Bronchus fibroblast of lung (primary cell): ENCODE results near the gene MMP23B. TPM values are rescaled to one million over a fixed set of nuclear protein-coding genes. Genes with fewer than 3 reads are reported as not detected.

Experiments used
- total RNA-seq: library from RNA; depleted of rRNA; stranded (reverse); fragments of >200 nt; gene quantifications from 2 replicates; pipeline ENCODE4 v1.2.3, GENCODE V29; 2015

Gene MMP23B
- total RNA-seq: 10.3 and 10.4 TPM in 2 replicates

DNA sequence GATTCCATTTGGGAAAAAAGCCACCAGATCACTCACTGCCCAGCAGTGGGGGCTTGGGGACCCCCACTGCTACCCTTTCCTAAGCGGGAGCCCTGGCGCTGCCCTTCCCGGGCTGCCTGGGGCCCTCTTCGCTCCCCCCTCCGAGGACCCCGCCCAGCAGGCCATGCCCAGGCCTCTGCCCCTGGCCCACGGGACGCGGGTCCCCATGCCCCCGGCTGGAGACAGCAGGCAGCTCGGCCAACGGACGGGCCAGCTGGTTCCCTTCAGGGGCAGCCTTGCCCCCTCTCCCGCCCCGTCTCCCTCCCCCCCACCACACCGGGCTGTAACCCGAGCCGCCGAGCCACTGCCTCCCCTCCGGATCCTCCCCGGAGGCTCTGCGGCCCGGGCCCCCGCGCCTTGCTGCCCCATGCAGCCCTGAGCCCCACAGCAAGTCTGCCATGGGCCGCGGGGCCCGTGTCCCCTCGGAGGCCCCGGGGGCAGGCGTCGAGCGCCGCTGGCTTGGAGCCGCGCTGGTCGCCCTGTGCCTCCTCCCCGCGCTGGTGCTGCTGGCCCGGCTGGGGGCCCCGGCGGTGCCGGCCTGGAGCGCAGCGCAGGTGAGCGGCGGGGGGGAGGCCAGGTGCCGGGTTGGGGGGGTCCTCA, at the start of gene MMP23B:
MMP23B (plus strand) TSS at position 392 of the 639 bp plus-strand sequence; CDS start at position 438, 46 bp downstream.

DNA sequence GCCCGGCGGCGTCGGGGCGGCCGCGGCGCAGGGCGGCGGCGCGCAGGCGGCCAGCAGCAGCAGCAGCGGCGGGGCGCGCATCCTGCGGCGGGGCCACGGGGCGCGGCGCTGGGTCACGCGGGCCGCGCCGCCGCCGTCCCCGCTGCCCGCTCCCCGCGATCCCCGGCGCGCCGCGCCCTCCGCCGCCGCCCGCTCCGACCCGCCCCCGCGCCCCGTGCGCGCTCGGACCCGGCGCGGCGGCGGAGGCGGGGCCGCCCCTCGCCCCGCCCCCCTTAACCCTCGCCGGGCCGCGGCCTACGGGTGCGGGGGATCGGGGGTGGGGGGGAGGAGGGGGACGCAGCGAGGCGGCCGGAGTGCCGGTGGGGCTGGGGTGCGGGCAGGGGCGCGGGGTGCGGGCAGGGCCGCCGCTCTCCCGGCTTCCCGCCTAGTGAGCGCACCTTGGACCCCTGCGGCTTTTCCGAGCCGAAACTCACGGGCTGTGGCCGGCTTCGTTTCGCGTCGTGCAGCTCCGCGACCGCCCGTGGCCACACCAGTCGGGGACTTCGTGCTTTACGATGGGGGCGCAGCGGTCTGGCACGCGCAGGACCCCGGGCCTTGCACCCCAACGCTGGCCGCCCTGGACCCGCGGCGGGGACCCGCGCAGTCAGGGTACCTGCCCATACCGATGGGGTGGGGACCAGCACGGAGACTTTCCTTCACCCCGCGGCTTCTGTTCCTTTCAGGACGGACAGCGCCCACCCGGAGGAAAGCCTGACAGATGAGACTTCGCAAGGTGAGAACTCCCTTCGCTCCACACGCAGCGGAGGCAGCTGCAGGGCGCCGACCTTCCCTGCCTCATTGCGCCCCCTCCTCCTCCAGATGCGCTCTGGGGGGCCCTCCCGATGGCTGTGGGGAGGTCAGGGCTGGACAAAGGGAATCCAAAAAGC, 31.8 kb upstream of the MMP23B start, which contains the start of gene FNDC10:
FNDC10 (minus strand) TSS at position 201 of the 926 bp plus-strand sequence; CDS start at position 81, 120 bp downstream.

DNA sequence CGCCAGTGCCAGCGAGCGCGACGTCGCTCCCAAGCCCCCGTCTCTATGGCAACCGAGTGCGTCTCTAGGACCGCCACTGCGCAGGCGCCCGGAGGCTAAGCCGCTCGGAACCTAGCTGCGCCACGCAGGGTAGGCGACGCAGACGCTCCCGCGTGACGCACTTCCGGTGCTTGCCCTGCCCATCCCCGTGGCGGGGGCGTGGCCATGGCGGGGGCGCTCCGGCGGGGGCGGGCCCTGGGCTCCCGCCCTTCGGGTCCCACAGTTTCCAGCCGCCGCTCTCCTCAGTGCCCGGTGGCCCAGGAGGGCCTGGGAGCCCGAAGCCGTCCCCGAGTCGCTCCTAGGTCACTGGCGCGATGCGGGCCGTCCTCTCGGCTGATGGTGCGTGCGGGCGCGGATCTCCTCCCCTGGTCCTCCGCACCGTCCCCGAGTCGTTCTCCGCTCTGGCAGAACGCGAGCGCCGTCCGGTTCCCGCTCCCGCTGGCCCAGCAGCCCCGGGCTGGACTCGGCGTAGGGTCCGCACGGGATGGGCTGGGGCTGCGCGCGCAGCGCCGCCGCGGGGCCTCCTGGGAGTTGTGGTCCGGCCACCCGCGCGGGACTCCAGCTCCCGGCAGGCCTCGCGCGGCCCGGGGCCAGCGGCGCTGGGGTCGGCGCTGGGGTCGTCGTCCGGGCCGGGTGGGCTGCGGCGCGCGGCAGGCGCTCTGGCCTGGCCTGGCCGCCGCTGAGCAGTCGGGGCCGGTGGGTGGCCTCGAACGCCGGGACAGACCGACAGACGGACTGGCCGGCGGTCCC, 16.5 kb upstream of the MMP23B start, which contains the start of gene MIB2:
MIB2 (plus strand) TSS at position 245 of the 789 bp plus-strand sequence. CDS start 7,953 bp downstream, outside the sequence.

DNA sequence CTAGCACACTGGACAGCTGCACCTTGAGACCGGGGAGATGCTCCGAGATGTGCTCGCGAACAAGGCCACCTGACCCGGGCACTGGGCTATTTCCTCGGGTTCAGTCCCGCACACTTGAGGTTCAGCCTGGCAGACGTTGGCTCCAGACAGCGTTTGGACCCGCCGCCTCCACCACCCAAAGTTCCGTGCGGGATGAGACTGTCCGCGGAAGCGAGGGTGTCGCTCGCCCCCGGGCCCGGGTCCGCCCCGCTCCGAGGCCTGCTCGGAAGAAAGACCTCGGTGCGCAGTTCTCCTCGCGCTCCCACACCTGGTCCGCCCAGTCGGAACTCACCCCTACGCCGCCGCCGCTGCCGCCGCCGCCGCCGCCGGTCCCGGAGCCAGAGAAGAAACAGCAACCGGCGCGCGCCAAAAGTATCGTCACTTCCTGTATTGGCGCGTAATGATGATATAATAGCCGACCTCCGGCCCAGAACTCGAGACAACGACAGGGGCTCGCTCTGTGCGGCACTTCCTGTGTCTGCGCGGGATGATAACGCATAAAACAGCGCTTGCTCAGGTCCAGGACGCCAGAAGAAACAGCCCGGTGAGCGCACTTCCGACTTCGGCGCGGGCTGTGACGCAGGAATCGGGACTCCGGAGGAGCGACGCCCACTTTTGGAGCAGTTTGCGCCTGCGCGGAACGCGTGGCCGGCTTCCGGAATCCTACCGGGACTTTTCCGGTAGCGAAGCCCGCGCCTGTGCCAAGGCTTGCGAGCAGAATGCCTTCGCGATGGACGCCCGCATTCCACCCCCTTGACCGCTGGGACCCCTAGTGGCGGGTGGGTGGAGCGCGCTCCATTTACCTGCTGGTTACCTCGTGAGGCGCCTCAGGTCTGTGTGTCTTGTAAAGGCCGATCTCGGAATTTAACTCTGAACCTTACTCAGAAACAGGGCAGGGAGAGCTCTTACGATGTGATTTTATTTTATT, 26.9 kb downstream of the MMP23B start, which contains the start of gene CDK11B:
CDK11B (minus strand) TSS at position 422 of the 967 bp plus-strand sequence. CDS start 1,519 bp downstream, outside the sequence.

Other genes with a start within 250 kb of the MMP23B start
- gene CCNL2, start 232.8 kb upstream of the MMP23B start, total RNA-seq: 53.2 and 54.5 TPM in 2 replicates
- 153 and 190 TPM in 2 replicates for gene MRPL20, start 224.9 kb upstream of the MMP23B start, total RNA-seq
- 0.45 and 0.50 TPM in 2 replicates for gene ANKRD65, start 210.9 kb upstream of the MMP23B start, total RNA-seq
- gene VWA1, start 196.5 kb upstream of the MMP23B start, total RNA-seq: 7.1 and 7.9 TPM in 2 replicates
- gene ATAD3C, start 182.5 kb upstream of the MMP23B start, total RNA-seq: under 0.01 TPM in 1 of 2 replicates, not detected in the other
- 25.1 and 26.3 TPM in 2 replicates for gene ATAD3B, start 160.4 kb upstream of the MMP23B start, total RNA-seq
- 65.6 and 66.2 TPM in 2 replicates for gene ATAD3A, start 120.0 kb upstream of the MMP23B start, total RNA-seq
- gene TMEM240, start 91.5 kb upstream of the MMP23B start, total RNA-seq: 3.0 and 4.0 TPM in 2 replicates
- gene SSU72, start 57.3 kb upstream of the MMP23B start, total RNA-seq: 115 and 136 TPM in 2 replicates
- gene FNDC10, start 32.0 kb upstream of the MMP23B start, total RNA-seq: 3.1 and 3.4 TPM in 2 replicates
- gene MIB2, start 16.7 kb upstream of the MMP23B start, total RNA-seq: 21.7 and 23.6 TPM in 2 replicates
- gene CDK11B, start 26.8 kb downstream of the MMP23B start, total RNA-seq: 14.3 and 16.5 TPM in 2 replicates
- 30.5 and 30.6 TPM in 2 replicates for gene SLC35E2B, start 60.6 kb downstream of the MMP23B start, total RNA-seq
- gene CDK11A, start 92.2 kb downstream of the MMP23B start, total RNA-seq: 7.4 and 15.1 TPM in 2 replicates
- gene NADK, start 146.3 kb downstream of the MMP23B start, total RNA-seq: 39.4 and 43.7 TPM in 2 replicates